HG02678 (cell line): ENCODE results near the gene MTERF1.
"Not testable (repeated sequence)": the region's sequence is repeated elsewhere in the genome, so short reads cannot be mapped to it uniquely, and the experiment has no call there.

ENCODE experiments used
- ATAC-seq: cut with Tn5 transposase; IDR thresholded peaks from one replicate; pipeline ENCODE4 v1.9.1; 2021; ENCODE audit warnings: mild to moderate bottlenecking, moderate library complexity; ENCODE audit not compliant: unreplicated experiment

Gene MTERF1

DNA sequence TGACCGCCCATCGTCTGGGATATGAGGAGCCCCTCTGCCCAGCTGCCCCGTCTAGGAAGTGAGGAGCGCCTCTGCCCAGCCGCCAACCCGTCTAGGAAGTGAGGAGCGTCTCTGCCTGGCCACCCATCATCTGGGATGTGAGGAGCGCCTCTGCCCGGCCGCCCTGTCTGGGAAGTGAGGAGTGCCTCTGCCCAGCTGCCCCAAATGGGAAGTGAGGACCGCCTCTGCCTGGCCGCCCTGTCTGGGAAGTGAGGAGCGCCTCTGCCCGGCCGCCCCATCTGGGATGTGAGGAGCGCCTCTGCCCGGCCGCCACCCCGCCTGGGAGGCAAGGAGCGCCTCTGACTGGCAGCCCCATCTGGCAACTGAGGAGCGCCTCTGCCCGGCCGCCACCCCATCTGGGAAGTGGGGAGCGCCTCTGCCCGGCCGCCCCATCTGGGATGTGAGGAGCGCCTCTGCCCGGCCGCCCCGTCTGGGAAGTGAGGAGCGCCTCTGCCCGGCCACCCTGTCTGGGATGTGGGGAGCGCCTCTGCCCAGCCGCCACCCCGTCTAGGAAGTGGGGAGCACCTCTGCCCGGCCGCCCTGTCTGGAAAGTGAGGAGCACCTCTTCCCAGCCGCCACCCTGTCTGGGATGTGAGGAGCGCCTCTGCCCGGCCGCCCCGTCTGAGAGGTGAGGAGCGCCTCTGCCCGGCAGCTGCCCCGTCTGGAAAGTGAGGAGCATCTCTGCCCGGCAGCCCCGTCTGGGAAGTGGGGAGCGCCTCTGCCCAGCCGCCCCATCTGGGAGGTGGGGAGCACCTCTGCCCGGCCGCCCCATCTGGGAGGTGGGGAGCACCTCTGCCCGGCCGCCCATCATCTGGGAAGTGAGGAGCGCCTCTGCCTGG is 7.1 kb upstream of the MTERF1 start:
- ATAC-seq: not testable (repeated sequence)

DNA sequence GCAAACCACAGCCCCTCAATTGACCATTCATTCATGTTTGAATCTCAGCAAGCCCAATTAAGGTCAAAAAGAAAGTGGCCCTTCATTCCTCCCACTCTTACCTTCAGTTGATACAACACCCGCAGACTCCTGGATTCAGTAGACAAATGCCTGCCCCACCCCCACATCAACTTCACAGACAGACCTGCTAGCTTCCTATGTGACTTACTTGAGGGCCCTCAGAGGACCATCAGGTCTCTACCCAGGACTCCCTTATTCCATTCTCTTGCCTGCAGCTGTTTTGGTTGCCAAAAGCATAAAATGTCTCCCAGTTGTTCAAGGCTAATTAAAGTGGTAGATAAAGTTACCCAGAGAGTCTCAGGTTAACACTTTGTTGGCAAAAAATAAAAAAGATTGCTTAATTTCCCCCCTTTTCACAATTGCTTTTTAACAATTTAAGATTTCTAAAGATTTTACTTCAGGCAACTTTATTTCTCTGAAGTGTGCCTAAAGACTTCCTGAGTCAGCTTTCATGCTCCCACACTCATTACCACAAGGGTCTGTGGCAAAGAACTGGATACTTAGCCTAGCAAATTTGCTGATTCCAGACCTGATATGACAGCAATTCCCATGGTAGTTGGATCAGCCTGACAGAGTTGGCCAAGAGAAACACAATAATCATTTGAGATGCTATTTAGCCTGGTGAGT is 3.3 kb upstream of the MTERF1 start:
- ATAC-seq: no peak

DNA sequence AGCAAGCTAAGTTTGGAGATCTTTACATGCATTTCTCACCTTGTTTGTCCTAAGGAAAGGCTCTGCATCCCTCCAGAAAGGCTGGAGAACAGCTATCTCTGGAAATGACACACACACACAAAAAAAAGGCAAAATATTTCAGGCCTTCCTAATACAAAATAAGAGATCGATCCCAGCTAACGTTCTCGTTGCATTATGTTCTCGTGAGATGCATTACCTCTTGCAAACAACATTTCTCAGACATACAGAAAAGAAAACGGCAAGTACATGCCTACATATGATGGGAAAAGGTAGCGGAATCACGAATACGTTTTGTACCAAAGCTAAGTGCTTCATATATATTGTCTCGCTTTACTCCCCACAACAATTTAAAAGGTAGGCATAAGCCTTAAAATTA is 488 bp downstream of the MTERF1 start:
- ATAC-seq: no peak

DNA sequence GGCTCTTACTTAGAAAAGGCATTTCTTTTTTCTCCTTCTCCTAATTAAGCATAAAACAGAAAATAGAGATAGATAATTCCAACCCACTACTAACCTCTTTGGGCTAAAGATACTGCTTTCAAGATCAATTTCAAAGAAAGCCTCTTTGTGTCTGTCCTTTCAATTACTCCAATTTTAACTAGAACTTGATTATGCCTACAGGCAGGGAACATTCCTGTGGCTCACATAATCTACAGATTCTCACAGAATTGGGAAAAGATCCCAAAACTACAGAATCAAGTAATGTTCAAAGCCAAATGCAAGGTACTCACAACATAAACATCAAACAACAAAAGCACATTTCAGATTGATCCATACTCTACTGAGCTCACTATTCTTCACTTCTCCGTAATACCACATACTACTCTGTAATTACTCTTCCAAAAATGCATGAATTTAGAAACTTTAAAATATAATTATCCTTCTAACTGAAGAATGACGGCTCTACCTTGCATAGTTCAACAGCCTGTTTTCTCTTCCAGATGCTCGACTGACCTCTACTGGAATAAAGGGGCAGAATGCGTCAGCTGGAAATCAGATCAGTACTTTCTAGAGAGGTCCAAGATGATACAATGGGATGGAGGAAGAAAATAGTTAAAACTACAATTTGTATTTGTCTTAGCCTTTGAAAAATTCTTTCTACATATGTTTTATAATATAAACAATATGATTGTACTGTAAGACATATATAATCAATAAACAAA is 3.9 kb downstream of the MTERF1 start:
- ATAC-seq: no peak

DNA sequence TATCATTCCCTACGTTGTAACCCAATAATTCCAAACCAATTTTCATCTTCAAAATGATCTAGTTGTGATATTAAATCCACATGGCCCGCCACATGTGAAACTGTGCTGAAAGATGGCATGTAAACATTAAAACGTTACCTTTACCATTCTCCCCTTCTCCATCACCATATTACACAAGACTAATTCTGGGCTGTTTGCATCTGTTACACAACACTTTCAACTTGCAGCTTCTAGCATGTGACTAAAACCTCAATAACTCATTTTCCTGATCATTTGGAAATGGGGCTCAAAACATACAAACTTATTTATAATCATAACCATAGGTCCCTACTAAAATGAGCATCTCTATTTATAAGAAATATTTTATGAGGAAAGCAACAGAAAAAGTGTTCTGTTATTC is 4.7 kb downstream of the MTERF1 start:
- ATAC-seq: no peak

DNA sequence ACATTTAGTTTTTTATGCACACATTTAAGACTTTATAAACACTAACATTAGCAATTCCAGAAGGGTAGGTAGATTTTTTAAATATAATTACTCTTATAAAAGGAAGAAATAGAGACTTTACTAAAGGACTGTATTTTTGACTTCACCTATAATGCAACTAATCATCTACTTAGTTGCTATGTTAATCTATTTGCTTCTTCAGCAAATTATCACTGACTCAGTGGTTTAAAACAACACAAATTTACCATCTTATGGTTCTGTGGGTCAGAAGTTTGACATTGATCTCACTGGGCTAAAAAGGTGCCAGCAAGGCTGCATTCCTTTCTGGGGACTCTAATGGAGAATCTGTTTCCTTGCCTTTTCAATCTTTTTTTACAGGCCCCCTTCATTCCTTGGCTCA is 7.6 kb downstream of the MTERF1 start:
- no peak for ATAC-seq

DNA sequence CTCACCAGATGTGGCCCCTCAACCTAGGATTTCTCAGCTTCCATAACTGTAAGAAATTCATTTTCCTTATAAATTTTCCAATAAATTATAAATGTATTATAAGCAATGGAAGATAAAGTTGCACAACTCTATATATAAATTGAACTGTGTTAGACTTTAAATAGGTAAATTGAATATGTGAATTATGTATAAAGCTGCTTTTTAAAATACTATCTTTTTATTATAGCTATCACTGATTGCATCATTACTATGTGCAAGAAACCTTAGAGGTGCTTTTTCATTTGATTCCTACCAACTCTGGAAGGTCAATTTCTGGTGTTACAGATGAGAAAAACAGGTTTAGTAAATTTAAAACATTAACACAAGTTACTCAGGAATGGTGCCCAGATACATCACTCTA is 8.4 kb downstream of the MTERF1 start:
- ATAC-seq: no peak

DNA sequence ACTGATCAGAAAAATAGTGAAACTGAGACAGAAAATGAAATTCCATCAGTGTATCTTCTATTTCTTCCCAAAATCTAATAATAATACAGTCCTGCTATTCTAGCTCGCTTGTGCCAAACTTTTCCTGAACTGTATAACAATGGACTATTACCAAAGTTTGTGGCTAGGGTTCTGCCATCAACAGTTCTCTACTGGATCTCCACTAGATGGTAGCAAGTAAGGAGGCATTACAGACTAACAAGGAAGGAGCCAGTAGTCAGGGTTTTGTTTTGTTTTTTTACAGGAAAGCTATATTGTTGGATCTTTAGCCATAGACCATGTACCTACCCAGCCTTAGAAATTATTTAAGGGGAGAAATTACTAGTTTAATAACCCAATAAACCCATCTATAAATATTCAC is 10.8 kb downstream of the MTERF1 start:
- ATAC-seq: no peak

DNA sequence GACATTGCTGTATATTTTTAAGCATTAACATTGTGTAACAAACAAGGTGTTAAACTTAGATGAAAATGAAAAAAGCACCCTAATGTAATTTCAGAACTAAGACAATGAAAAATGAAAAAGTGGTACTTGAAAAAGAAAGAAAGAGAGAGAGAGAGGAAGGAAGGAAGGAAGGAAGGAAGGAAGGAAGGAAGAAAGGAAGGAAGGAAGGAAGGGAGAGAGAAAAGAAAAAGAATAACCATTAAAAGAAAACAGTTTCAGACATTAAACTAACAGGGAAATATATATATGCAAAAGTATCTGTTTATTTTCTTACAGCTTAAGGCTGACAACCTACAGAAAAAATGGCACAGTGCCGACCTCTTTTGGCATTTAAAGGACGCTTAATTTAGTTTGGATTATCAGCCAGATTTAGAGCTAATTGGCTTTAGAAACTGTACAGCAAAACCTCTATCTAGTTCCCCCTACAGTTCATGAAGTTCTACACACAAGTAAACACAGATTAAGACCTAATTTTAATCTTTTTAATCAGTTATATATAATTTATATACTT is 13.8 kb downstream of the MTERF1 start:
- ATAC-seq: no peak

DNA sequence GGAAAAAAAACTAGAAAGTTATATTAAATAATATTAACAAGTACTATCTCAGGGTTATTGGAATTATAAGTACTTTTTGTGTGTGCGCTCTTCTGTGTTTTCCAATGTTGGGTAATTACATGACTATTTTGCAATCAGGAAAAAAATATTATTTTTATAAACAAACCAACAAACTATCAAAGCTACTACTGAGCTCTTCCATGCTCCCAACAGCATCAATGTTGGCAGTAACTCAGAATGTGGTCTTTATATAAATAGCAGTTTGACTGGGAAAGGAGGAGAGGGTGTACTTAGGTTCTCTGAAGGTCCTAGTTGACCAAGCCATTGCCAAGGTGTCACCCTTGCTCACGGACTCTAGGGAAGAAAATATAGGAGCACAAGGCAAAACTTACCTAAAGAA is 15.0 kb downstream of the MTERF1 start:
- no peak for ATAC-seq

DNA sequence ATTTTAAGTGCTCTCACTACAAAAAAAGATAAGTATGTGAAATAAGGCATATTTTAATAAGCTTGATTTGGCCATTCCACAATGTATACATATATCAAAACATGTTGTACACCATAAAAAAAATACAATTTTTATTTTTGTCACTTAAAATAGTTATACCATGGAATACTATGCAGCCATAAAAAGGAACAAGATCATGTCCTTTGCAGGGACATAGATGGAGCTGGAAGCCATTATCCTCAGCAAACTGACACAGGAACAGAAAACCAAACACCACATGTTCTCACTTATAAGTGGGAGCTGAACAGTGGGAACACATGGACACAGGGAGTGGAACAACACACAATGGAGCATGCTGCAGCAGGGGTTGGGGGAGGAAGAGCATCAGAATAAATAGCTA is 15.9 kb downstream of the MTERF1 start:
- ATAC-seq: not testable (repeated sequence)

DNA sequence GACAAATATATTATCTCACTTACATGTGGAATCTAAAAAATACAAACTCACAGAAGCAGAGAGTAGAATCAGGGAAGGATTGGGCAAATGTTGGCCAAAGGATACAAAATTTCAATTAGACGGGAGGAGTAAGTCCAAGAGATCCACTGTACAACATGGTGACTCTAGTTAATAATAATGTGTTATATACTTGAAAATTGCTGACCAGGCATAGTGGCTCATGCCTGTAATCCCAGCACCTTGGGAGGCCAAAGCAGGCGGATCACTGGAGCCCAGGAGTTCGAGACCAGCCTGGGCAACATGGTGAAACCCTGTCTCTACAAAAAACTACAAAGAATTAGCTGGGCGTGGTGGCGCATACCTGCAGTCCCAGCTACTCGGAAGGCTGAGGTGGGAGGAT is 16.4 kb downstream of the MTERF1 start:
- ATAC-seq: no peak

DNA sequence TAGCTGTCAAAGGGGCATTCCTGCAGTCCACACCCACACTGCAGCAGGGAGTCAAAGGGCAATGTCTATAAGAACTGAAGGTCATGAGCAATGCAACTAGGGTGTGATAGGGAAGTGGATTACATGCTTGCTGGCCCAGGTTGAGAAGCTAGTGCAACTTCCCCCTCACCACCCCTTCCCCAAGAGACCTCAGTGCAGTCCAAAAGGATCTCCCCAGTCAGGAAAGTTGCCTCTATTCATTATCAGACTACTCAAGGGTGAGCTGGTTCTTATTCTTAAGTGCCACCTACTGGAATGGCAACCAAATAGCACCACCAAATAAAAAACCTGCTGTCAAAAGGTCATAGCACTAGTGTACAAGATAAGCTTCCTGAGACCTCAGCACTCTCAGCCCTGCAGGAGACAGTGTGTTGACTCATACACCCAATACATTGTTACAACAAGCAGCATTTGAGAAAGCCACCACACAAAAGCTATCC is 28.2 kb downstream of the MTERF1 start:
- peak; percentile 48 for ATAC-seq

DNA sequence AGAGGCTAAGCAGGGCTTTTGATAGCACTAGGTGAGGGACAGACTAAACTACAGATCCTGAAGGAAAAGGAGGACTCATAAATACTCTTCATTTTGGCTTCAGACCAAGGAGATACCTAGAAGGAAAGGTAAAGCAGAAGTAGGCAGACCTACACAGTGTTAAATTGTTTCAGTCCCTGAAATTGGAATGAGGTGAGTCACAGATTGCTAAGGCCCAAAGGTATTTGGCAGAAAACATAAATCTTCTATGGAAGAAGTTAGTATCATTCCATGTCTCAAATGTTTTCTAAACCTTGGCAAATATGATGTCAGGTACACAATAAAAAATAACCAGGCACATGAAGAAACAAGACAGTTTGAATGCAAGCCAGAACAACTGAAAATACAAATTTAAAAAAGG is 30.0 kb downstream of the MTERF1 start:
- no peak for ATAC-seq

DNA sequence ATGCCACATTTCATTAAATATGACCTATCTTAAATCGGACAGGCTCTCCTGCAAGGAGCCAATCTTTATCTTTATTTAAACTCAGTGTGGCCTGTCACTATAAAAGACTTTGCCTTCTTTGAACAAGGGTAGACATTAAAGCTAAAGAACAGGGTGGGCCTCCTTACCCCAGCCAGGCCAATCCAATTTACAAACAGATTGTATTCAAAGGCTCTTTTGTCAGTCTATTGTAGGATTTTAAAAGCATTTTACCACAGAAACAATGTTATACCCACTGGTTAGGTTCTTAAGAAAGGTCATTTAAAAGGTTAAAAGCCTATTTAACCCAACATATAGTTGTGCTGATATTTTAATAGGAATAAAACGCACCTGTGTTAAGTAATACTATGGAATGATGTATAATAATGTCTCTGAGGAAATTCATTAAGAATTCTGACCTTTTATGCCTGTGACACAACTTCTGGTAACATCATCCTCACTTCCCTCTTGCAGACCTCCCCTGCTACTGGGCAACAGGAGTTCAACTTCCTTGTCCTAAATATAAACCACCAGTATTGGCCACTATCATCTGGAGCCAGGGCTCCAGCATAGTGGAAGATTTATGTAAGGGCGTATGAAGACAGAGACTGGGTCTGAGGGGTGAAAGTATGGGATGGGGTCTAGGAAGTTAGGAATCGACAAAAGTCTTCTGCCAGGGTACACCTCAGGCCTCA is 32.5 kb downstream of the MTERF1 start:
- no peak for ATAC-seq

DNA sequence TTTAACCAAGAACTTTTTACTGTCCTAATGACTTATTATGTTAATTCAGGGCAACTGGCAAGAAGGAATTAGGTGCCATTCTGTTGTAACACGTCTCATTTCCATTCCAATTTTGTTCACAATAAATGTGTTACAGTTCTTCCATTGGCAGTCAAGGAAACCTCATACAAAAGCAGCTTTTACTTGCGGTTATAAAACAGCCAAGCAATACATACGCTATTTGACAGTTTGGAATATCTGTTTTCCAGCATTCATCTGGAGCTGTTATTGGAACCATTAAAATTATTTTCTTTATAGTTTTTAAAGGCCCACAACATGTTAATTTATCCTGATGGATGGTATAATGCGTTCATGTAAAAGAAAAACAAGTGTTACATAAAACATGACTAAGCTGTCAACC is 33.3 kb downstream of the MTERF1 start:
- no peak for ATAC-seq

DNA sequence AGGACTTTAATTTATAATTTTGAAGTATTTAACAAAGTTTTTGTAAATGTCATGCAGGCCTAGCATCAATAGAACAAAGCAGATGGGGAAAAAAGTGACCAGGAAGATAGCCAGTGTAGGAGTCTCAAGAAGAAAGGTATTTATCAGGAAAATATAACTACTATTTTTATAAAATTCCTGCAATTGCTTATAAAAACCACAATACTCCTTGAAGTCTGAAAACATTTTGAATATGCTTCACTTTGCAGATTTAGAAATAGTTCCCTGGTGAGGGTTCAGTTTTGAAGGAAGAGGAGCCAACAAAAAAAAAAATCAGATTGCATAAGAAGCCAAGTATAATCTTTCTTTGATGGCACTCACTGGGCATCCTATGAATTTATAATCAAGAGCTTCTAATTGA is 34.1 kb downstream of the MTERF1 start:
- no peak for ATAC-seq

DNA sequence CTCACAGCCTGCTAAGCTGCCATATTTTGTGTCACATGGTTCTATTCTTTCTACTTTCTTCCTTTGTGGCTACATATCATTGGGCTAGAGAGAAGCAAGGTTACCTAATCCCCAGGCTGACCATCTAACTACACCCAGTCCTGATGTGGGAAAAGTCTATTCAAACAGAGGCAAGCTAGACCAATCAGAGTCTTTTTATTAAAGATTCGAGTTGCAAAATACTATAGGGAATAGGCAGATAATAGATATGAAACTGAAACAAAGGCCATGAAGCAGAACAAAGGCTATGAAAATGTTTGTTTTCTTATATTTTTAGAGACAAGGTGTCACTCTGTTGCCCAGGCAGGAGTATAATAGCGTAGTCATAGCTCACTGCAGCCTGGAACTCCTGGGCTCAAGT is 36.7 kb downstream of the MTERF1 start:
- peak; percentile 92 for ATAC-seq

DNA sequence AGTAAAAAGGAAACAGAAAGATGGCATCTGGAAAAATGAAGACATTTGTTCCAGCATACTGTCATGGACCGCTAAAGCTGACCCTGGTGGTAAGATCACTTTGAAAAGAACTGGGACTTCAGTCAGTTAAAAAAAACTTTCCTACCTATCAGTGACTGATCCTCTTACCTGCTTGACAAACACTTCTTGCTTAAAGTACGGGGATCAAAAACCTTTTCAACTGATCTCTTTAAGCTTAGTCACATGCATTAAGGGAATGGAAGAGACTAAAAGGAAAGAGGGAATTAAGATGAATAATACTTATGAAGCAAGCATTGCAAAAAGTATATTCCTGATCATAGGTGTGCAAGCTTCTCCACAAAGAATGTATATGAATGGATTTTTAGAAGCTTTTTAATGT is 42.1 kb downstream of the MTERF1 start:
- no peak for ATAC-seq

DNA sequence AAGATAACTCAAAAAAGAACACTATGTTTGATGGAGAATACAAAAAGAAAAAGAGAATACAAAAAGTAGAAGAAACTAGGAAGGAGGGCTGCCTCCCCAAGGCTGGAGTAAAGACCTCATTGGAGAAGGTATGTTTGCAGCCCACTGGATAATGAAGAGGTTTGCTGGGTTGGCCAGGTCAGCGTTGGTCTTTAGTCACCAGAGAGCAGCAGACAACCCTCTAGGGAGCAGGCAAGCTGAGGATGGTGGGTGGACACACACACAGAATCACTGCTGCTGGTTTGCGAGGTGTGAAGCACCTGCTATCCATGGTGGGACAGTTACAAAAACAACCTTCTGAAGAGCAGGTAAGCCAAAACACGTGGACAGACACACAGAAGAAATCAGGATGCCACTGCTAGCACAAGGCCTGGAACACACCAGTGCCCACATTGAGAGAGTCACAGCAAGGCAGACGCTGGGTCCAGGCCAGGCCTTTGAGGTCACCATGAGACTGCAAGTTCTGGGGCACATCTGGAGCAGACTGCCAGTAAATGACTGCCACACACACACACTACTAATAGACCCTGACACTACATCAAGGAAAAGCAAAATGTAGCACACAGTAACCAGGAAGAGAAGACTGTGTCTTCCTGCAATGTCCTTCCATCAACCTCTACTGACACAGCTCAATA is 43.0 kb downstream of the MTERF1 start:
- no peak for ATAC-seq
